NCI-H2029 (cell line): ENCODE measurements around the gene ZSCAN18.
"Not testable (repeated sequence)": the region's sequence is repeated elsewhere in the genome, so short reads cannot be mapped to it uniquely, and the experiment has no call there.

ENCODE experiments used
- DNase-seq: peaks from one replicate; lab custom pipeline; 2025; lab: John Stamatoyannopoulos, UW

ZSCAN18 gene

GRCh38 chr19:58097781-58098681, at the start of gene ZSCAN18:
Gene ZSCAN18 (minus strand): TSS chr19:58098231. CDS start chr19:58090267, 7,964 bp downstream.
- DNase-seq: peak; percentile 87

- DNase-seq: not testable (repeated sequence)
Observed at GRCh38 chr19:58147475-58147874, 49.4 kb upstream of the ZSCAN18 start.

- DNase-seq: no peak
Observed at GRCh38 chr19:58145849-58146248, 47.8 kb upstream of the ZSCAN18 start.

- no peak for DNase-seq
Observed at GRCh38 chr19:58134244-58134643, 36.2 kb upstream of the ZSCAN18 start.

- DNase-seq: no peak
Observed at GRCh38 chr19:58129284-58129683, 31.3 kb upstream of the ZSCAN18 start.

GRCh38 chr19:58128041-58128685, 30.1 kb upstream of the ZSCAN18 start:
- DNase-seq: no peak

GRCh38 chr19:58123354-58123753, 25.3 kb upstream of the ZSCAN18 start:
- DNase-seq: no peak

GRCh38 chr19:58118979-58119733, 21.1 kb upstream of the ZSCAN18 start:
- DNase-seq: no peak

- DNase-seq: no peak
Observed at GRCh38 chr19:58117841-58118575, 20.0 kb upstream of the ZSCAN18 start.

- no peak for DNase-seq
Observed at GRCh38 chr19:58108546-58108817, 10.5 kb upstream of the ZSCAN18 start.

GRCh38 chr19:58107778-58108545, 9.9 kb upstream of the ZSCAN18 start:
- DNase-seq: no peak

GRCh38 chr19:58098682-58098998, 609 bp upstream of the ZSCAN18 start:
- DNase-seq: no peak

GRCh38 chr19:58097349-58097748, 682 bp downstream of the ZSCAN18 start:
- DNase-seq: no peak

- no peak for DNase-seq
Observed at GRCh38 chr19:58096884-58097283, 1.1 kb downstream of the ZSCAN18 start.

GRCh38 chr19:58095328-58095727, 2.7 kb downstream of the ZSCAN18 start:
- DNase-seq: no peak

GRCh38 chr19:58093071-58093470, 5.0 kb downstream of the ZSCAN18 start:
- DNase-seq: no peak

- DNase-seq: no peak
Observed at GRCh38 chr19:58091251-58091995, 6.6 kb downstream of the ZSCAN18 start.

- DNase-seq: no peak
Observed at GRCh38 chr19:58089846-58090245, 8.2 kb downstream of the ZSCAN18 start.

GRCh38 chr19:58088521-58089052, 9.4 kb downstream of the ZSCAN18 start:
- no peak for DNase-seq
